Neural progenitor cell (in vitro differentiated cells): ENCODE data around the gene LTBP1. TPM values are rescaled to one million over a fixed set of nuclear protein-coding genes. Genes with fewer than 3 reads are reported as not detected.

ENCODE experiments used
- DNase-seq: peaks from one replicate; pipeline ENCODE4 v3.0.0-alpha.2; 2016; ENCODE audit warnings: low spot score
- H2AFZ ChIP-seq: fragments of 200-600 bp; sonication (generic); replicated peaks from 2 replicates; pipeline ENCODE4 v1.6.1; 2016; ENCODE audit warnings: antibody characterized with exemption
- H3F3A ChIP-seq: fragments of 200-600 bp; sonication (generic); 2 replicates; pipeline ENCODE4 v1.6.1; 2016; ENCODE audit warnings: antibody characterized with exemption, low read depth
- H3K27ac ChIP-seq: fragments of 200-600 bp; sonication (generic); 2 replicates; pipeline ENCODE4 v1.5.1; 2016; ENCODE audit warnings: mild to moderate bottlenecking
- H3K27me3 ChIP-seq: fragments of 200-600 bp; sonication (generic); 2 replicates; pipeline ENCODE4 v1.6.1; 2016; ENCODE audit warnings: mild to moderate bottlenecking, moderate library complexity
- H3K36me3 ChIP-seq: fragments of 200-600 bp; sonication (generic); 2 replicates; pipeline ENCODE4 v1.5.1; 2016
- H3K4me1 ChIP-seq: fragments of 200-600 bp; sonication (generic); 2 replicates; pipeline ENCODE4 v1.6.1; 2016; ENCODE audit warnings: mixed run types
- H3K4me2 ChIP-seq: fragments of 200-600 bp; sonication (generic); 2 replicates; pipeline ENCODE4 v1.6.1; 2016
- H3K4me3 ChIP-seq: fragments of 200-600 bp; sonication (generic); 2 replicates; pipeline ENCODE4 v1.5.1; 2016
- H3K79me2 ChIP-seq: fragments of 200-600 bp; sonication (generic); 2 replicates; pipeline ENCODE4 v1.6.1; 2016; ENCODE audit warnings: low read depth
- H3K9ac ChIP-seq: fragments of 200-600 bp; sonication (generic); 2 replicates; pipeline ENCODE4 v1.6.1; 2016
- H3K9me3 ChIP-seq: fragments of 200-600 bp; sonication (generic); 2 replicates; pipeline ENCODE4 v1.5.1; 2016; ENCODE audit warnings: low read depth
- H4K20me1 ChIP-seq: fragments of 200-600 bp; sonication (generic); 2 replicates; pipeline ENCODE4 v1.6.1; 2016; ENCODE audit warnings: low read depth
- H3K27ac Mint-ChIP-seq: 3 replicates; pipeline ENCODE4 v1.8.0; 2021; ENCODE audit warnings: mixed read lengths
- H3K27me3 Mint-ChIP-seq: 2 replicates; pipeline ENCODE4 v1.8.0; 2022; ENCODE audit warnings: low read depth, mild to moderate bottlenecking, inconsistent platforms, moderate library complexity, mixed read lengths; ENCODE audit not compliant: insufficient read depth
- H3K36me3 Mint-ChIP-seq: 3 replicates; pipeline ENCODE4 v1.8.0; 2021; ENCODE audit warnings: mixed read lengths
- H3K4me1 Mint-ChIP-seq: 3 replicates; pipeline ENCODE4 v1.8.0; 2021; ENCODE audit warnings: mixed read lengths
- H3K4me3 Mint-ChIP-seq: 3 replicates; pipeline ENCODE4 v1.8.0; 2021; ENCODE audit warnings: mild to moderate bottlenecking, moderate library complexity, mixed read lengths
- H3K9me3 Mint-ChIP-seq: 3 replicates; pipeline ENCODE4 v1.8.0; 2020; ENCODE audit warnings: mixed read lengths
- CTCF ChIP-seq: fragments of 200-600 bp; sonication (generic); IDR thresholded peaks from 2 replicates; pipeline ENCODE4 v1.5.1; 2017; ENCODE audit warnings: antibody characterized with exemption, mild to moderate bottlenecking
- EZH2 ChIP-seq: fragments of 200-600 bp; sonication (generic); IDR thresholded peaks from 2 replicates; pipeline ENCODE4 v1.6.1; 2017; ENCODE audit warnings: antibody characterized with exemption, mild to moderate bottlenecking, moderate library complexity
- EZH2phosphoT487 ChIP-seq: fragments of 200-600 bp; sonication (generic); IDR thresholded peaks from 2 replicates; pipeline ENCODE4 v1.6.1; 2017; ENCODE audit warnings: antibody characterized with exemption
- total RNA-seq: library from RNA; depleted of rRNA; stranded (reverse); fragments of >200 nt; gene quantifications from 2 replicates; pipeline ENCODE4 v1.2.3, GENCODE V29; 2015; ENCODE audit warnings: low replicate concordance

LTBP1 gene
- total RNA-seq, 1 donor from 2014 or later, result 50.5 TPM

GRCh38 chr2:33318456-33318855 lies 371.7 kb downstream of the LTBP1 start:
- Mint-ChIP-seq H3K36me3 (no peaks in the 10 kb centered on the region), H3K4me3 (no peak overlapping the region), H3K27me3 (no peaks in the 10 kb centered on the region), H3K27ac (no peak overlapping the region), H3K4me1 (no peaks in the 10 kb centered on the region), H3K9me3 (no peaks in the 10 kb centered on the region)
- no peaks in the 10 kb centered on the region for H3K9me3 ChIP-seq
- no peak overlapping the region for H3K27ac ChIP-seq
- no peak overlapping the region for H2AFZ ChIP-seq
- no peaks in the 10 kb centered on the region for H3F3A ChIP-seq
- H3K79me2 ChIP-seq, result no peaks in the 10 kb centered on the region
- H3K4me1 ChIP-seq, result no peaks in the 10 kb centered on the region
- TF ChIP-seq EZH2phosphoT487, result no peak
- H3K9ac ChIP-seq, result no peak overlapping the region
- H4K20me1 ChIP-seq, result no peaks in the 10 kb centered on the region
- no peak for DNase-seq
- H3K4me3 ChIP-seq, result no peak overlapping the region
- H3K4me2 ChIP-seq, result no peak overlapping the region
- H3K27me3 ChIP-seq, result no peaks in the 10 kb centered on the region
- H3K36me3 ChIP-seq, result no peaks in the 10 kb centered on the region

- TF ChIP-seq EZH2, result no peak
- TF ChIP-seq CTCF, result no peak
- TF ChIP-seq EZH2phosphoT487, result no peak
- Histone ChIP-seq H4K20me1 (no peaks in the 10 kb centered on the region), H3K4me2 (no peak overlapping the region), H3F3A (no peaks in the 10 kb centered on the region), H3K27ac (no peak overlapping the region), H2AFZ (no peak overlapping the region), H3K4me1 (no peaks in the 10 kb centered on the region), H3K9me3 (no peaks in the 10 kb centered on the region), H3K27me3 (no peaks in the 10 kb centered on the region), H3K9ac (no peak overlapping the region), H3K79me2 (no peaks in the 10 kb centered on the region), H3K4me3 (no peak overlapping the region), H3K36me3 (no peaks in the 10 kb centered on the region)
- H3K36me3 Mint-ChIP-seq, result no peaks in the 10 kb centered on the region
- no peak overlapping the region for H3K27ac Mint-ChIP-seq
- H3K9me3 Mint-ChIP-seq, result no peaks in the 10 kb centered on the region
- no peak overlapping the region for H3K4me3 Mint-ChIP-seq
- H3K4me1 Mint-ChIP-seq, result no peaks in the 10 kb centered on the region
- DNase-seq, result no peak
- no peaks in the 10 kb centered on the region for H3K27me3 Mint-ChIP-seq
Measured at GRCh38 chr2:33320573-33320972, 373.8 kb downstream of the LTBP1 start.

GRCh38 chr2:33321236-33321771 lies 374.6 kb downstream of the LTBP1 start:
- H3K4me1 ChIP-seq, result no peaks in the 10 kb centered on the region
- H3K27me3 Mint-ChIP-seq, result no peaks in the 10 kb centered on the region
- DNase-seq, result no peak

More at GRCh38 chr2:33321236-33321771, 374.6 kb downstream of the LTBP1 start:
- H3K4me3 Mint-ChIP-seq, result no peak overlapping the region
- Histone ChIP-seq H3K27me3 (no peaks in the 10 kb centered on the region), H3K36me3 (no peaks in the 10 kb centered on the region), H3K27ac (no peak overlapping the region), H3K9ac (no peak overlapping the region), H3K9me3 (no peaks in the 10 kb centered on the region), H3K4me3 (no peak overlapping the region), H4K20me1 (no peaks in the 10 kb centered on the region), H2AFZ (no peak overlapping the region), H3K79me2 (no peaks in the 10 kb centered on the region), H3K4me2 (no peak overlapping the region), H3F3A (no peaks in the 10 kb centered on the region)
- no peak for TF ChIP-seq EZH2
- no peak for TF ChIP-seq EZH2phosphoT487
- no peak for TF ChIP-seq CTCF
- H3K27ac Mint-ChIP-seq, result no peak overlapping the region
- no peaks in the 10 kb centered on the region for H3K9me3 Mint-ChIP-seq
- no peaks in the 10 kb centered on the region for H3K36me3 Mint-ChIP-seq
- no peaks in the 10 kb centered on the region for H3K4me1 Mint-ChIP-seq
